ENCODE data around the gene TESK1. TPM values are rescaled to one million over a fixed set of nuclear protein-coding genes. Genes with fewer than 3 reads are reported as not detected.
A peak's percentile ranks its signal among the peaks of the same experiment; 100 is the strongest.

Gene TESK1
- total and polyA plus RNA-seq, 2 of the 8 experiments (the other 6 are each of a cell fraction or from before 2014, with no cell fraction given), result 13.5 to 13.9 TPM

- TF ChIP-seq HDAC2 (IDR thresholded peaks at IDR 0.05; ENCODE audit: borderline replicate concordance in 1 of 2, low read depth in 2 of 2, low read length in 2 of 2), result peak in 1 of 2 experiments; percentile 64; a peak in 1 of 4 replicates
- TF ChIP-seq ATF3 (IDR thresholded peaks at IDR 0.05; ENCODE audit: insufficient read depth, low read depth, low read length), result 0 out of 2 replicates have a peak, but pooled peaks have one; percentile 51
- TF ChIP-seq CHD1 (IDR thresholded peaks at IDR 0.05; ENCODE audit: low read depth, low read length), result no peak
- TF ChIP-seq YY1 (IDR thresholded peaks at IDR 0.05; ENCODE audit: low read depth, low read length), result peak; percentile 39; the same call in 1 of the 2 replicates
- TF ChIP-seq KDM4A (IDR thresholded peaks at IDR 0.05; ENCODE audit: low read depth, low read length, severe bottlenecking), result peak; percentile 42
- peak in 1 of 2 experiments; percentile 69; a peak in 1 of 4 replicates for TF ChIP-seq SIN3A (conservative IDR thresholded peaks at IDR 0.05 in 1 of 2, IDR thresholded peaks at IDR 0.05 in 1 of 2; ENCODE audit: low read depth in 1 of 2, low read length in 2 of 2)
- no peak for TF ChIP-seq TAF7 (optimal IDR thresholded peaks at IDR 0.05; ENCODE audit: borderline replicate concordance, low read depth, low read length)
- TF ChIP-seq PHF8 (conservative IDR thresholded peaks at IDR 0.05; ENCODE audit: low read depth, low read length), result peak; percentile 76
- no peak for TF ChIP-seq RBBP5 (IDR thresholded peaks at IDR 0.05; ENCODE audit: borderline replicate concordance, low read depth, low read length)
- no peak for TF ChIP-seq ATF2 (IDR thresholded peaks at IDR 0.05; ENCODE audit: low read length)
- peak in 1 of 2 experiments; percentile 66; a peak in 1 of 3 replicates for TF ChIP-seq POLR2A (IDR thresholded peaks at IDR 0.05; ENCODE audit: control extremely low read depth in 1 of 2, low read depth in 2 of 2, low read length in 2 of 2)
- TF ChIP-seq KDM5A (IDR thresholded peaks at IDR 0.05; ENCODE audit: low read length), result no peak
- peak; percentile 77 to 84 for TF ChIP-seq RAD21 (IDR thresholded peaks at IDR 0.05 in 1 of 2, conservative IDR thresholded peaks at IDR 0.05 in 1 of 2; ENCODE audit: low read depth in 2 of 2, low read length in 2 of 2)
- TF ChIP-seq POLR2AphosphoS5 (IDR thresholded peaks at IDR 0.05; ENCODE audit: low read depth, low read length), result peak; percentile 39; the same call in 1 of the 2 replicates
- peak; percentile 53 for TF ChIP-seq SIX5 (IDR thresholded peaks at IDR 0.05; ENCODE audit: low read depth, low read length)
- TF ChIP-seq NANOG (IDR thresholded peaks at IDR 0.05; ENCODE audit: insufficient read depth, low read depth, low read length, poor library complexity, severe bottlenecking), result peak; percentile 34
- TF ChIP-seq SP4 (IDR thresholded peaks at IDR 0.05; ENCODE audit: low read length), result no peak
- TF ChIP-seq MAX (IDR thresholded peaks at IDR 0.05), result peak; percentile 56; the same call in 1 of the 2 replicates
- TF ChIP-seq HDAC6 (IDR thresholded peaks at IDR 0.05; ENCODE audit: low read depth, low read length), result no peak
Observed at GRCh38 chr9:35646533-35647265, 41.6 kb downstream of the TESK1 start (continued).
